Activated CD4-positive, alpha-beta T cell treated with anti-CD3 and anti-CD28 coated beads for 24 hours (primary cell): ENCODE results near the gene VSIG8.
"Not testable (repeated sequence)": the region's sequence is repeated elsewhere in the genome, so short reads cannot be mapped to it uniquely, and the experiment has no call there.

Experiments
- DNase-seq, 2 donors: peaks; one replicate each; pipeline ENCODE4 v3.0.0-alpha.2; 2020; ENCODE audit warnings: low read depth in 2 of 2

Gene VSIG8, protein sequence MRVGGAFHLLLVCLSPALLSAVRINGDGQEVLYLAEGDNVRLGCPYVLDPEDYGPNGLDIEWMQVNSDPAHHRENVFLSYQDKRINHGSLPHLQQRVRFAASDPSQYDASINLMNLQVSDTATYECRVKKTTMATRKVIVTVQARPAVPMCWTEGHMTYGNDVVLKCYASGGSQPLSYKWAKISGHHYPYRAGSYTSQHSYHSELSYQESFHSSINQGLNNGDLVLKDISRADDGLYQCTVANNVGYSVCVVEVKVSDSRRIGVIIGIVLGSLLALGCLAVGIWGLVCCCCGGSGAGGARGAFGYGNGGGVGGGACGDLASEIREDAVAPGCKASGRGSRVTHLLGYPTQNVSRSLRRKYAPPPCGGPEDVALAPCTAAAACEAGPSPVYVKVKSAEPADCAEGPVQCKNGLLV

DNA sequence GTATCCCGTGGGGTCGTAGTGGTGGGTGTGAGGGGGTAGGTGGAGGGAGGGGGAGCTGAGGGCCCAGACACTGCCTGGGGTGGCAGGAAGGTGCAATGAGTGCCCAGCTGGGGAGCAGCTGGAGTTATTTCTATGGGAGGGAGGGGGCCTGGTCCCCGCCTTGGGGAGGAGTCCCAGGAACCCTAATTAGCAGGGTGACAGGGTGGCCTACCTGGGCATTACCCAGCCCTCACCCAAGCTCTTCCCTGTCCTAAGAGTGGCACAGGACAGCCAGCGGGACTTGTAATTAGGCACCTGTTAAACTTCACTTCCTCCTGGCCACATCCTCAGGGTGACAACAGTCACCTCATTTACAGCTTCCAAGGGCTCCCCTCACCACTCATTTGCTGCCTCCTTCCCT lies at the start of gene VSIG8:
Gene VSIG8 (minus strand): TSS at position 101 of the 400 bp plus-strand sequence. CDS start 136 bp downstream, outside the sequence.
- no peak for DNase-seq

DNA sequence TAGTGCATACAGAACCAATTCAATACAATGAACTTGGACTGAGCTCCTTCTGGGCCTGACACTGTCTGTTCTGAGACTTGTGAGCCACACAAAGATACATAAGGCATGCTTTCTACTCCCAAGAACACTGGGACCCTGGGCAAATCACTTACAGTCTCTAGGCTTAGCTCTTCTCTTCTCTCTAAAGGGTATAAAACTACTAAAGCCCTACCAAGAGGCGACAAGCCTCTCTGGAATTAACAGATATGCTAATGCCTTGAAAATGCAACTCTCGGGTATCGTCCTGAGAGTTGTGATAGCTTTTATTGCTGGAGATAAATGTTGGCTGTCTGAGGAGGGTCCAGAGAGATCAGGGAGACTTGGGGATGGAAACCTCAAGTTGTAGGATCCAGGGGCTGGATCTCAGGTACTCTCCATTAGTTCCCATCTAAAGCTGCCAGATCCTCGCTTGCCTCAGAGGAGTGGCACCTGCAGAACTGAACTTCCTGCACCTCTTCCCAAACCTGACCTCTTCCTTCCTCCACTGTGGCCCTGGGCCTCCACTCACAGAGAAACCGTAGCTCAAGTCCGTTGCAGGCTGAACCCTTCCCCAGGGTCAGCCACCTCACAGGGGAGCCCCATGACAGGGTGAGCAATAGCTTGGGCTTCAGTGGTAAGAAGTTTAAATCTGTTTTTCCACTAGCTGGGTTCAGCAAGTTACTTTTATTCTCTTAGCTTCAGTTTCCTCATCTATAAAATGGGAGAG lies 49.0 kb upstream of the VSIG8 start:
- no peak for DNase-seq

DNA sequence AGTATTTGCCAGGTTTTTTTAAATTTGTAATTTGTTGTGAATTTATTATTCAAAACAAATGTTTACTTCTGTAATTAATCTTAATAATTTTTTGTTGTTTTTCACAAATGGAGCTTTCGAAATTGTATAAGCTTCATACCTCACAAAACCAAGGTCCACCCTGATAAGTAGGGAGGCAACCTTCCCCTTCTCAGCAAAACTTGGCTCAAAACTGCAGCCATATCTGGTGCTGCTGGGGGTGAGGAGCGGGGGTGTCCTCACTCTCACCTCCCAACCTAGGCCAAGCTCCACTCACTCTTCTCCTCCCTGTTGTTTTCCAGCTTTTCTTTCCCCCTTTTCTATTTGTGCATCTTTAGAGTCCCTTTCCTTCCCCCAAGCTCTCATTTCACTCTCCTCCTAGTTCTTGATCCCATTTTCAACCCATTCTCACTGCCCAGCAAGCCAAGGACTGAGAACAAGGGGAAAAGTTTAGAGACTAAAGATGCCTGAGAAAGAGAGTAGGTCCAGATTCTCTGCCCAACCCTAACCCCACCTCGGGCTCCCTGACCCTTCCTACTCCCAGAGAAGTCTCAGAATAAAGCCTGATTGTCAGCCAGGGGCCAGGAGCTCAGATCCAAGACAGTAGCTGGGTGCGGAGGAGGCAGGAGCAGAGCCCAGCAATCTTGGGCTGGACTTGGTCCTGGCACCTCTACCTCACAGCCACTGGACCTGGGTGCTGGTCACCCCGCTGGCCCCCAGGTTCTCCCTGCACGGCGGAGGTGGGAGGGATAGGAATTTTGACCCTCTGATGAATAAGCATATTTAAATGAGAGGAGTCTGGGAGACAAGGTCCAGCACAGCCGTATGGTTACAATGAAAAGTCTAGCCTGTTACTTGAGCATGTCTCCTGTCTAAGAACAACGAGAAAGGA lies 45.8 kb upstream of the VSIG8 start:
- DNase-seq = no peak

DNA sequence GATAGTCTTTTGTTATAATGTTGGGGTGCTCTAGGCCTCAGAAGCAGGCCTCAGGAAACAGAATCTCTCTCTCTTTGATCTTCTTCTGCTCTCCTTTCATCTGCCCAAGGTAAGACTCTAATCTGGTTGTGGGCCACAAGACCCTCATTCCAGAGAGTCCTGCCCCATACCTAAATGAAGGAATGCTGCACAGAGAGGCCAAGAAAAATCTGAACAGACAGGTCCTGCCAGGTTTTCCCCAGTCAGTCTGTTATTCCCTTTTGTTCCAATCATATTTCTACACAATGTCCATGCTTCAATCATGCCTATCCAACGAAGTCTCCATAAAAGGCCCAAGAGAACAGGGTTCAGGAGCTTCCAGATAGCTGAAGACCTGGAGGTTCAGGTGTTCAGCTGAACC lies 44.5 kb upstream of the VSIG8 start:
- DNase-seq = no peak

DNA sequence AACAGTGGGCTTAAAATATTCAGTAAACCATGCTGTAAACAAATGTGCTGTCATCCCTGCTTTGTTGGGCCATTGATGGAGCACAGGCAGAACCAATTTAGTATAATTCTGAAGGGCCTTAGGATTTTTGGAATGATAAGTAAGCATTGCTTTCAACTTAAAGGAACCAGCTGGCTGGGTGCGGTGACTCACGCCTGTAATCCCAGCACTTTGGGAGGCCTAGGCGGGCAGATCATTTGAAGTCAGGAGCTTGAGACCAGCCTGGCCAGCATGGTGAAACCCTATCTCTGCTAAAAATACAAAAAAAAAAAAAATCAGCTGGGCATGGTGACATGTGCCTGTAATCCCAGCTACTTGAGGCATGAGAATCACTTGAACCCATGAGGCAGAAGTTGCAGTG lies 41.6 kb upstream of the VSIG8 start:
- not testable (repeated sequence) for DNase-seq

DNA sequence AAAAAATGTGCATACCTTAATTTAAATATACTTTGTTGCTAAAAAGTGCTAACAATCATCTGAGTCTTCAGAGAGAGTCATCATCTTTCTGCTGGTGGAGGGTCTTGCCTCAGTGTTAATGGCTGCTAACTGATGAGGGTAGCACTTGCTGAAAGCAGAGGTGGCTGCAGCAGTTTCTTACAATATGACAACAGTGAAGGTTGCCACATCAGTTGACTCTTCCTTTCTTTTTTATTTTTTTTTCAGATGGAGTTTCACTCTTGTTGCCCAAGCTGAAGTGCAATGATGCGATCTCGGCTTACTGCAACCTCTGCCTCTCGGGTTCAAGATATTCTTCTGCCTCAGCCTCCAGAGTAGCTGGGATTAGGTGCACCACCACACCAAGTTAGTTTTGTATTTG lies 40.1 kb upstream of the VSIG8 start:
- DNase-seq = no peak

DNA sequence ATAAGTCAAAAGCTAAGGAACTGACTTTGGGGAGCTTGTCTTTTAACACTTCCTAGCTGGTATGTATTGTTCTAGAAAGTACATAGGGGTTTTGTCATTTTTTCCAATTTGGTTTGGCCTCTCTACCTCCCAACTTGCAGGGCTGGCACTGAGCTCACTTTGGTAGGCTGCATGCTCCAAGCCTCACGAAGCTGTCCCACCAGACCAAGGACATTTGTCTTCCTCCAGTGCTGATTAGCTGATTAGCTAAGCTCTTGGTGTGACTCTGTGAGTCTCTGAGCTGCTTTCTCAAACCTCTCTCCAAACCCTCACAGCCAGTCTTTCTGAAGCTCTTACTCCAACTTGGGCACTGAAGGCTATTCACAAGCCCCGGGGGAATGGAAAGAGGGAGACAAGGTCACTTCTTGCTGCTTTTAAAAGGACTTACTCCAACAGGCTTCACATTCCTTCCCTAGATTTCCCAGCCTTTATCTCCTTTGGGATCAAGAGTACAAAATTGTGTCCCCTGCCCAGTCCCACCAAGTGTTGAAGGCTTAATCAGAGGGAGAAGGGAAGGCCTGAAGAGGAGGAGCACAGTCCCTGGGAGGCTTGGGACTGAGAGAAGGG lies 38.4 kb upstream of the VSIG8 start:
- DNase-seq = no peak

DNA sequence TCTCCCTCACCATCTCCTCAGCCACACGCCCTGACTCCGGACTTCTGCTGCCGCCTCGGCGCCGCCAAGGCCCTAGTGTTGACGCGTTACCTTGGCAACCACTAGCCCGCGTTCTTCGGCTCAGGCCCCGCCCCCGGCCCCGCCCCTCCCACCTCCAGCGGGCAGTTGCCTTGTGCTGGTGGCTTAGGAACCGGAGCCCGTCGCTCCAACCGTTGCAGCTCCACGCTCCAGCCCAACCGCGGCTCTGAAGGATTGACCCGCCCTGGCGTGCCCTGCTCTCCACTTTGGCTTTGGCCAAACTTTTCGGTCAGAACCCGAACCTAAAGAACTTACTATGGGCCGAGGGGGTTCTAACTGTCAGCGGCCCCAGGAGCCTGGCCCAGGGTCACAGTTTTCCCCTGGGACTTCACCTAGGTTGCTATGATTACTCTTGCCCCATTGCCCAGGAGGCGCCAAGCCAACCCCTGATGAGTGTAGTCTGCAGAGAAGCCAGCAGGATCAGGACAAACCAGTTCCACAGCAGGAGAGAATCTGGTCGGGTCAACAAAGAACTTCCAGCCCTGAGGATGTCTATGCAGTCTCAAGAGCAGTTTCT lies 37.7 kb upstream of the VSIG8 start, which contains the start of gene CFAP45:
Gene CFAP45 (minus strand): TSS at position 80 of the 595 bp plus-strand sequence. CDS start 67 bp downstream, at position 13.
- no peak for DNase-seq

DNA sequence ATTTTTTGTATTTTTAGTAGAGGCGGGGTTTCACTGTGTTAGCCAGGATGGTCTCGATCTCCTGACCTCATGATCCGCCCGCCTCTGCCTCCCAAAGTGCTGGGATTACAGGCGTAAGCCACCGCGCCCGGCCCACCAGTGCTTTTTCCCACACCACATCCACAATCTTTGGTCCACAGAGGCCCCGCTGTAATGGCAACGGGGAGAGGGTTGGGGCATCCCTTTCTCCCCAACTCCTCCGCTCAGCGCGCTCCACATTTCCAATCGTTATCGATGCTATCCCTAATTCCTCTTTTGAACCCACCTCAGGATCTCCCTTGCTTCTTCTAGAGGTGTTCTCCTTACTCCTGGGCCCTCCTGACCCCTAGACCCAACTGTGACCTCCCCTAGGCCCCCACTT lies 37.2 kb upstream of the VSIG8 start:
- not testable (repeated sequence) for DNase-seq

DNA sequence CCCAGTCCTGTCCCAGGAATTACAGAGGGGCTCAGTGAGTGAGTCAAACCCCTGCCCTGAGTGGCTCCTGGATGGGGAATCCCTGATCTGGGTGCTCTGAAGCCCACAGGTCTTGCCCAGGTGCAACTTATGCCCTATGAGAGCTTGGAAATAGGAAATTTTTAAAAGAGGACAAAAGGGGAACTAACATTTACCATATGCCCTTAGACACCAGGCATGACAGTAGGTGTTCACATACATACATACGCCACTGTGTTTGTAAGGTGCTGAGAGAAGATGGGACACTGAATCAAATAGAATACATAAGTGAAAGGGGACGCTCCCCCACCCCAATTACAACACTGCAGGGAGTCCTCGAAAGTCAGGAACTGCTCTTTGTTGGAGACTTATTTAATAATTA lies 36.1 kb upstream of the VSIG8 start:
- no peak for DNase-seq

DNA sequence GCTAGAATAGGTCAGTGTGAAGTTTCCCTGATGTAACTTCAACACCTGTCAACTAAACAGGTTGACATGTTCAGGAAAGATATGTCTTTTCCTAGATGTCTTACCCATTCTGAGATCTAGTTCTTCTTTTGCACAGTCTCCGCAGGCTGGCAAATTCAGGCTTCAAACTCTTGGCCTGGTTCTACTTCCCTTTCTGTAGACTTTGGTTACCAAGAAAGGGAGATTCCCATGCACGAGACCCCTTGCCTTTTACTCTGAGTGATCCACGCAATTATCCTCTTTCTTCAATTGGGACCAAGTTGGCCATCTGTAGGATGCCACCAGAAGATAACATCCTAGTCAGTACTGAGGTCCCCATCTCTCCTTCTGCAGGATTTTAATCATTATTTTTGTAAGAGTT lies 35.5 kb upstream of the VSIG8 start:
- no peak for DNase-seq

DNA sequence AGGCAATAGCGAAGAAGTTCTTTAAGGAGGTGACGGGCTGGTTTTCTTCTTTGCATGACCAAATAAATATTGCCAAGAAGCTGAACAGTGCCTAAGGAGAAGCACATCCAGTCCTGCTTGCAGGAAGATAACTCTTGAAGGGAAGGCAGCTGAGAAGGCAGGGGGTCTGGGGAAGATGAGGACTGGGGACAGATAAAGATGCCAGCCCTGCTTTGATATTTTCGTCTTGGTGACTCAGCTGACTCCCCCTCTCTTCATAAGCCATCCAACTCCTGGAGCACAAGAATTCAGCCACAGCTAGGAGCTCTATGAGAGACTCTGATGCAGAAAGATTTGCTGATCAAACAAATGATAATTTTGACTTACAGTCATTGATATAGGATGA lies 34.1 kb upstream of the VSIG8 start:
- DNase-seq = no peak

DNA sequence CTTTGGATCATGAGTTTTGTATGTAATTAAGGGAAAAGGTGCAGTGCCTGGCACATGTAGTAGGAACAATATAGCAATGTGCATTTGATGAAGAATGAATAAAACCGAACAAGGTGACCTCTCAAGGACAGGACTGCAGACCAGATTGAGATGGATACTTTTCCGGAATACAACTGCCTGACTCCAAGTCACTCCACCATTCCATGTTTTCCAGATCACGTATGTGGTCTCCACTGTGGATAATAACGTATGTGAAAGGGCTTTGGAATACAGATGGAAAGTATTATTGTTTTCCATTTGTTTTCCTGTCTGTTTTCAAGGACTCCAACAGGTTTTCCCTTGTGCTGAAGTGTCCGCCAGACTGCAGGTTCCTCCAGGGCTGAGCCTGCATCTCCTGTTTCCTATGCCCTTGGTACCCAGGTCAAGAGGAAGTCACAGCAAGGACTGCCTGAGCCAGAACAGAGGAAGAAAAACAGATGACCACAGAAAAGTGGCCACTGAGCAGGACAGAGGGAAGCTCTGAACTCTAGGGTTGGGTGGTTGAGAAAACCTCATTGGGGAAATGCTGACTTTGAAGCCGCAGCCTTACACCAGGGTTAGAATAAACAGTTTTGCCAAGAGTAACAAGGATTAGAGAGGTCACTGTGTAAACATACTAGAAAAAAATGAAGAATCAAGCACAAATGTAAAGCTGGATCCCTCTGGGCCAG lies 33.5 kb upstream of the VSIG8 start:
- DNase-seq = no peak

DNA sequence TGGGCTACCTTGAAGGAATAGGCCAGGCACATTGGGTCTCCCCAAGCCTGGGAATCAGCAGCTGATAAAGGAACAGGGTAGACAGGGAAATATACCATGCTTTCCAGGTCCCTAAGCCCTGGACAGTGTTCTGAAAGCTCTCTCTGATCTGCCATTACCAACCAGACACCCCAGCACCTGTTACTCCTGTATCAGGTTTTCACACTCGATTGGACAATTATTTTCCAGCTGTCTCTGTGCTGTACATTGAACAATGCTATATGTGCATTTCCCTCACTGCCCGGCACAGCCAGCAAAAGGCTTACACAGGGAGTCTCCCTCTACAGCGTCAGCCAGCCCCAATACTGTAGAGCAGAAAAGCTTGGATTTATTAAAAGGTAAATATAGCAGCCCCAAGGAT lies 32.8 kb upstream of the VSIG8 start:
- no peak for DNase-seq

DNA sequence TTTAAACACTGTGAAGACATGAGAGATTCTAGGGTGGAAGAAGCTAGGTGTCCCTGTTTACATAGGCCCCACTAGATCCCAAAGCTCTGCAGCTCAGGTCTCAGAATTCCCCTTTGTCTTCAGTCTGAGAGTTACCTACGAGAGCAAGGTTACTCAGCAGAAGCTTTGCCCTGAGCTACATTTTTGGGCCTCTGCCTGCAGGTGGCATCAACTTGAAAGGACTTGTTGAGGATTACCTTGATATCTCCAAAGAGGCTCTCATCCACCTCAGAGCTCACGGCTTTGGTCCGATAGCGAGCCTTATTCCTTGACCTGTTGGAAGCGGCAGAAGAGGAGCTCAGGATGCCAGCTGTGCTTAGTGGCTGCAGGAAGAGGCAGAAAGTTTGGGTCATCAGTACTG lies 30.5 kb upstream of the VSIG8 start:
- DNase-seq = no peak

DNA sequence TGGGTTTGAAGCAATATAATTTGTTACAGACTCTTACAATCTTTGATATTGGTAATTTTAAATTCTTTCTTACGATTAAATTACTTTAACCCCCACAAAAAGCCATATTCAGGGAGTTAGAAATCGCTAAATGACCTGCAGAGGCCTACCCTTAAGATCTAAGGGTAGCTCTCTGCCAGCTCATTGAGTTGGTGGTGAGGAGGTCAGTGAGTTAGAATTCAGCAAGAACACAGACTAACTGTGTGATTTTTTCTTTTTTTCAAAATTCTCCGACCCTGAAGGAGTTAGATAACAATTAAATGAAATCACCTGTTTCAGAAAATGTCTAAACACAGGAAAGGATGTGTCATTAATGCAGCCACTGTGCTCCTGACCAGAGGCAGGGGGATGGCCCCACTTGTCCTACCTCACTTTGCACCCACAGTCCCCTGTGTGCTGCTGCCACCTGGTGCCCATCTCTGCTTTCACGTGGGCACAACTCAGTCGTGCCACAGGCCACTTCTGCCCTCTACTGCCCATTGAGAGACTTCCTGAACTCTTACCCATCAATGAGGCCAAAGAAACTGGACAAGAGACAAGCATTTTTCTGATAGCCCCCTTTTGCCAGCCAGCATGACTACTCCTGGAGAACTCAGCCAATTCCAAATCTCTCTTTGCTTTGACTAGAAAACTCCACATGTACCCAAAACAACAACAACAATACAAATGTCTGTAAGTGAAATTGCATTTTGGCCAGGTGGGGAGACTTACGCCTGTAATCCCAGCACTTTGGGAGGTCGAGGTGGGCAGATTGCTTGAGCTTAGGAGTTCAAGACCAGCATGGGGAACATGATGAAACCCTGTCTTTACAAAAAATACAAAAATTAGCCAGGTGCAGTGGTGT lies 29.1 kb upstream of the VSIG8 start:
- peak; percentile 40 to 64 for DNase-seq

DNA sequence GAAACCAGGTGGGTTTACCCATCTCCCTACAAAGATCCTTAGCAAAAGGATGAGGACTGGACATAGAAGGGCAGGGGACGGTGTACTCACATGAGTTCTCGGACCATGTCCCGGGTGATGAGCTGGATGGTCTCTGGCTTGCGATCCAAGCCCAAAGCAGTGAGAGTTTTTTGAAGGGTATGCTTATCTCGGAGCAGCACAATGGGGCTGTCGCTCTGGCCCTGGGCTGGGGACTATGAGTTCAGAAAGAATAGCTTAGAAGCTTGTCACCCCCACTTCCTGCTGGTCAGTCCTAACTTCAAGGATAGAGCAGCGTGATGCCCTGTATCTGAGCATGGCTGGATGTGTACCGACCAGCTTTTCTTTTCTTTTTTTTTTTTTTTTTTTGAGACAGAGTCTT lies 27.9 kb upstream of the VSIG8 start:
- no peak for DNase-seq

DNA sequence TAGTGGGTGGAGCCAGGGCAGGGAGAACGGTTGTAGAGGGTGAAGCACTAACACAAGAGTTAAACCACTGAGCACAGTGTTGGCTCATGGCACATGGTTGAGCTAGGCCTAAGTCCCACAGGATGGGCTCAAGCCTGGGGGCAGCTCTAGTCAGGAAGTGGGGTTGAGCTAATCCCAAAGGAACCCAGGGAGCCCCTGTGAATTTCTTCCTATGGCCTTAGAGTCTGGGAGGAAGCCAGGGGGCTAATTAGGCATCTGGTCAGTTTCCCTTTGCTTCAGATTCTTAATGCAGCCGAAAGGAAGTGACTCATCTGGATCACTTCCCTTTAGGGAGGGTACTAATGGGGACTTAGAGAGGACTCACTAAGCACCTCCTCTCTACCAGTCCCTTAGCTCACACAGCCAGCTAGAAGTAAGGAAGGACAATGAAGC lies 27.4 kb upstream of the VSIG8 start:
- no peak for DNase-seq

DNA sequence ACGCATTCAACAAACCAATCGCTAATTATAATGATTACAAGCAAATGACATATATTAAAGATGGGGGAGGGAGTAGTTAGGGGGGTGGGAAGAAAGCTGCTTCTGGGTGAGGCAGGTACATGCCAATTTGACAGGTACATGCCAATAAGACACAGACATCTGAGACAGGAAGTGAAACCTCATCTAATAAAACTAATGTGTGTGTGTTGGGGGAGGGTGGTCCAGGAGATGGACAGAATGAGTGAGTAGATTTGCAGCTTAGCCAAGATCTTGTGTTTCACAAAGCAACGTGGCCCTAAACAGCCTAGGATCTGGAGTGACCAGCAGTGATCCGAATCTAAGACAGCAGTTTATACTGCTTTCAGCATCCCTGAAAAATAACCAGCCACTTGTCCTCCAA lies 26.7 kb upstream of the VSIG8 start:
- DNase-seq = no peak

DNA sequence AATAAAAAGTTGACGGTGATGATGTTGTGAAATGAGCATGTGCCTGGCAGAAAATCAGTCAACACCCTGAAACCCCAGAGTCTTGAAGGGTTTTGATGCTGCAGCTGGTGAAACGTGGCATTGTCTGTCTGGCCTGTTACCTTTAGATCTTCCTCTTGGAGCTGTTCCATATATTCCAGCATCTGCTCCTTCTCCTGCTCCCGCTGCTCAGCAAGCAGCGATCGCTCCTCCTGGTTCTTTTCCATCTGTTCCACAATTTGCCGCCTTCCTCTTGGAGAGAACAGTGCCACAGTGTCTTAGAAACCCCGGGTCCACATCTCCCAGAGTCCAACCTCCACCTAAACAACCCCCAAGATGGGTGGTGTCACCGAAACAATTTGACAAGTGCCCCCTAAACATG lies 21.8 kb upstream of the VSIG8 start:
- no peak for DNase-seq
